ENCODE results near the gene ICE1. TPM values are rescaled to one million over a fixed set of nuclear protein-coding genes. Genes with fewer than 3 reads are reported as not detected.
A peak's percentile ranks its signal among the peaks of the same experiment; 100 is the strongest.

The ICE1 gene
- total and polyA plus RNA-seq, 10 donors: 4.9 to 42.7 (median 31.3) TPM

GRCh38 chr5:5497152-5497788 is 74.8 kb downstream of the ICE1 start:
- TF ChIP-seq POLR2A (IDR thresholded peaks at IDR 0.05): no peak
- TF ChIP-seq CTCF (IDR thresholded peaks at IDR 0.05 in 8 of 11, conservative IDR thresholded peaks at IDR 0.05 in 3 of 11): peak; percentile 31 to 75 (median 68)
- WGBS, 5 donors: 39 to 44% (median 44%) methylated on average over 13 of the region's 13 CpGs
- H3K4me3 ChIP-seq: no peak overlapping the region
- intact Hi-C loops (cut with DNase I; ENCODE audit: low total_unique reads): loop anchor here (10.0 kb wide), 1 partner anchor 388 kb away; no protein-coding TSS in a partner anchor
- H3K27ac ChIP-seq: no peak overlapping the region
- peaks cover 0 to 37% (median 0%) of the 10 kb centered on the region in 7 donors for H3K27me3 ChIP-seq (replicated peaks in 1 of 7)
- peak; percentile 79 for DNase-seq
- no peaks in the 10 kb centered on the region for H3K9me3 ChIP-seq
- peaks cover 0 to 32% (median 21%) of the 10 kb centered on the region in 6 donors for H3K4me1 ChIP-seq
- no peaks in the 10 kb centered on the region for H3K36me3 ChIP-seq

GRCh38 chr5:5499442-5499841 is 77.0 kb downstream of the ICE1 start:
- Histone ChIP-seq H3K27me3 (replicated peaks in 1 of 7) (peaks cover 0 to 36% (median 0%) of the 10 kb centered on the region in 7 donors), H3K4me1 (peaks cover 0 to 16% (median 7%) of the 10 kb centered on the region in 6 donors), H3K27ac (no peak overlapping the region), H3K9me3 (peaks cover 0 to 14% (median 12%) of the 10 kb centered on the region in 8 donors), H3K4me3 (no peak overlapping the region), H3K36me3 (no peaks in the 10 kb centered on the region)
- WGBS, 5 donors: 83 to 94% (median 87%) methylated on average over 7 of the region's 7 CpGs
- intact Hi-C loops (cut with DNase I; ENCODE audit: low total_unique reads): loop anchor here (10.0 kb wide), 1 partner anchor 385 kb away; no protein-coding TSS in a partner anchor
- DNase-seq: no peak
- TF ChIP-seq POLR2AphosphoS5 (IDR thresholded peaks at IDR 0.05) (no peak), POLR2A (IDR thresholded peaks at IDR 0.05) (no peak), CTCF (IDR thresholded peaks at IDR 0.05 in 8 of 11, conservative IDR thresholded peaks at IDR 0.05 in 3 of 11) (no peak)

GRCh38 chr5:5504325-5504724 is 81.8 kb downstream of the ICE1 start:
- no peak for DNase-seq
- intact Hi-C loops (cut with DNase I; ENCODE audit: low total_unique reads): loop anchor here (10.0 kb wide), 1 partner anchor 1070 kb away; no protein-coding TSS in a partner anchor

More at GRCh38 chr5:5504325-5504724, 81.8 kb downstream of the ICE1 start:
- Histone ChIP-seq H3K9me3 (peaks cover 0 to 24% (median 19%) of the 10 kb centered on the region in 8 donors), H3K36me3 (no peaks in the 10 kb centered on the region), H3K4me1 (no peaks in the 10 kb centered on the region), H3K4me3 (no peak overlapping the region), H3K27ac (no peak overlapping the region), H3K27me3 (replicated peaks in 1 of 7) (peaks cover 0 to 10% (median 0%) of the 10 kb centered on the region in 7 donors)
- no peak for TF ChIP-seq CTCF (IDR thresholded peaks at IDR 0.05 in 8 of 11, conservative IDR thresholded peaks at IDR 0.05 in 3 of 11)
- TF ChIP-seq POLR2A (IDR thresholded peaks at IDR 0.05): no peak
- no peak for TF ChIP-seq POLR2AphosphoS5 (IDR thresholded peaks at IDR 0.05)

Data from spleen (tissue), 11 donors.